ENCODE measurements around the gene ANO9. TPM values are rescaled to one million over a fixed set of nuclear protein-coding genes. Genes with fewer than 3 reads are reported as not detected.
A peak's percentile ranks its signal among the peaks of the same experiment; 100 is the strongest.

The ANO9 gene, protein sequence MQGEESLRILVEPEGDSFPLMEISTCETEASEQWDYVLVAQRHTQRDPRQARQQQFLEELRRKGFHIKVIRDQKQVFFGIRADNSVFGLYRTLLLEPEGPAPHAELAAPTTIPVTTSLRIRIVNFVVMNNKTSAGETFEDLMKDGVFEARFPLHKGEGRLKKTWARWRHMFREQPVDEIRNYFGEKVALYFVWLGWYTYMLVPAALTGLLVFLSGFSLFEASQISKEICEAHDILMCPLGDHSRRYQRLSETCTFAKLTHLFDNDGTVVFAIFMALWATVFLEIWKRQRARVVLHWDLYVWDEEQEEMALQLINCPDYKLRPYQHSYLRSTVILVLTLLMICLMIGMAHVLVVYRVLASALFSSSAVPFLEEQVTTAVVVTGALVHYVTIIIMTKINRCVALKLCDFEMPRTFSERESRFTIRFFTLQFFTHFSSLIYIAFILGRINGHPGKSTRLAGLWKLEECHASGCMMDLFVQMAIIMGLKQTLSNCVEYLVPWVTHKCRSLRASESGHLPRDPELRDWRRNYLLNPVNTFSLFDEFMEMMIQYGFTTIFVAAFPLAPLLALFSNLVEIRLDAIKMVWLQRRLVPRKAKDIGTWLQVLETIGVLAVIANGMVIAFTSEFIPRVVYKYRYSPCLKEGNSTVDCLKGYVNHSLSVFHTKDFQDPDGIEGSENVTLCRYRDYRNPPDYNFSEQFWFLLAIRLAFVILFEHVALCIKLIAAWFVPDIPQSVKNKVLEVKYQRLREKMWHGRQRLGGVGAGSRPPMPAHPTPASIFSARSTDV
- 4.9 TPM for polyA plus RNA-seq (2013)

DNA sequence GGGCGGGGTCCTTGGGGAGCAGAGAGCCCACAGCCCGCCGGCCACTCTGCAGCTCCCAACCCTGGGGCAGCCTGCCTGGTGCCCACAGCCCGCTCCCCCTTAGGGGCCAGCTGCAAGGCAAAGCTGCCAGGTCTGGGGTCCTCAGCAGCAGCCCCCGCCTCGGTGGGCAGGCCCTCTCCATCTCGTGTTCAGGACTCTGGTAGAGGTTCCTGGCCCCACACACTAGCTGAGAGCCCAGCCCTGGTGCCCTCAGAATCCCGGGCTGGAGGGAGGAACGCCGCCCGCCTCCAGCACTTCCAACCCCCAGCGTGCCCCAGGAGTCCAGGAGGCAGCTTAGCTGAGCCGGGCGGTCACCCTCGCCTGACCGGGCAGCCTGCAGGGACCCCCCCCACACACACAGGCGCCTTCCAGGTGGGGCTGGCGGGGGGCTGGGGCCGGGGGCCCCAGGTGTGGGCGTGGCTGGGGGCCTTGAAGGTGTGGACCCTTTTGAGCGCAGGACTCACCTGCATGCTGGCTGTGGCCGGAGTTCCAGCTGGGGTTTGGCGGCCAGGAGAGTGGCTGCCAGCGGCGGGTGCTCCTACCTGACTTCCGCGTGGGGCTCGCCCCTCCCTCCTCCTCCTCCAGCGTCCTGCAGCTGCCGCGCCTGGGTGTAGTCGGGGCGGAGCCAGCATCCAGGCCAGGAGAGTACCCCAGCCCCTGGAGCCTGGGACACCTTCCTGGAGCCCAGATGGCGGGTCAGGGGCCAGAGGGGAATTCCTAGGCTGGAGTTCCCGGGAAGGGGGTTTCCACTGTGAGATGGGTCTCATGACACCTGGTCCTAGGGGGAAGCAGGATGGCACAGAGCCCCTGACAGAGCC, at the start of gene ANO9:
Gene ANO9 (minus strand): TSS at position 594 of the 857 bp plus-strand sequence. CDS start 85 bp downstream, at position 509.
- peaks cover 0 to 6% (median 0%) of the 10 kb centered on the region in 5 experiments for H3K27me3 ChIP-seq (replicated peaks in 2 of 5; ENCODE audit: control insufficient read depth in 4 of 5, insufficient read depth in 5 of 5, low read length in 4 of 5)
- H3K4me1 ChIP-seq (ENCODE audit: control extremely low read depth in 1 of 4, control insufficient read depth in 4 of 4, insufficient read depth in 4 of 4, low read length in 3 of 4) = peaks cover 0 to 10% (median 6%) of the 10 kb centered on the region in 4 experiments
- no peak within 1 kb of the TSS for H3K27ac ChIP-seq (ENCODE audit: insufficient read depth in 1 of 2, low read depth in 1 of 2, low read length in 2 of 2, poor library complexity in 1 of 2, severe bottlenecking in 2 of 2)
- H3K9me3 ChIP-seq (ENCODE audit: control extremely low read depth in 1 of 5, control insufficient read depth in 4 of 5, insufficient read depth in 2 of 5, low read depth in 1 of 5, low read length in 4 of 5) = no peaks in the 10 kb centered on the region
- H3K4me3 ChIP-seq (ENCODE audit: control insufficient read depth in 1 of 7, extremely low read depth in 1 of 7, insufficient read depth in 4 of 7, low read depth in 2 of 7, low read length in 6 of 7) = peak within 1 kb of the TSS in 4 of 7 experiments; percentile 7 to 71 (median 22)
- CTCF ChIA-PET = interaction anchor here (0.8 to 1.5 kb wide), 2 partner anchors 15 to 60 kb away, joined by 3 read pairs; no protein-coding TSS in a partner anchor
- no peaks in the 10 kb centered on the region for H3K36me3 ChIP-seq (ENCODE audit: control insufficient read depth in 4 of 4, insufficient read depth in 4 of 4, low read length in 3 of 4)
- WGBS (ENCODE audit: insufficient coverage) = 21% methylated on average over 24 of the region's 35 CpGs
- POLR2A ChIA-PET = no interaction called here
- DNase-seq = peak; percentile 8 to 68 (median 67)

DNA sequence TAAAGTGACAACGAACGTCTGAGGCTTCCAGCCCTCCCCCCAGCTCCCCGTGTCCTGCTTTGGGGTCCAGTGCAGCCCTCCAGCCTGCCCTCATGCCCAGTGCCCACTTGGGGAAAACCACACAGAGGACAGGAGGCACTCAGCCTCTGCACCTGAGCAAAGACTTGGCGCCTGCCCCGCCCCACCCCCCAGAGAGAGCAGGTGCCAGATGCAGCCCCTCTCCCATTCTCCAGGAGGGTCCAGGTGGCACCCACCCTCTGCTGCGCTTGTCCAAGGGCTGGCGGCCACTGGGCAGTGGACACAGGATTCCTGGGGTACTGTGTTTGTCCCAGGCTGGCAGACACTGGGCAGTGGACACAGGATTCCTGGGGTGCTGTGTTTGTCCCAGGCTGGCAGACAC, 49.5 kb upstream of the ANO9 start:
- no peak overlapping the region for H3K4me3 ChIP-seq (ENCODE audit: control insufficient read depth in 1 of 7, extremely low read depth in 1 of 7, insufficient read depth in 4 of 7, low read depth in 2 of 7, low read length in 6 of 7)
- WGBS (ENCODE audit: insufficient coverage) = 97% methylated on average over 6 of the region's 7 CpGs
- no peaks in the 10 kb centered on the region for H3K4me1 ChIP-seq (ENCODE audit: control extremely low read depth in 1 of 4, control insufficient read depth in 4 of 4, insufficient read depth in 4 of 4, low read length in 3 of 4)
- H3K36me3 ChIP-seq (ENCODE audit: control insufficient read depth in 4 of 4, insufficient read depth in 4 of 4, low read length in 3 of 4) = peaks cover 2 to 61% (median 41%) of the 10 kb centered on the region in 4 experiments
- DNase-seq = no peak
- no peaks in the 10 kb centered on the region for H3K27me3 ChIP-seq (replicated peaks in 2 of 5; ENCODE audit: control insufficient read depth in 4 of 5, insufficient read depth in 5 of 5, low read length in 4 of 5)
- CTCF ChIA-PET = interaction anchor here (0.9 kb wide), 1 partner anchor 12 kb away, joined by 3 read pairs; no protein-coding TSS in a partner anchor
- H3K9me3 ChIP-seq (ENCODE audit: control extremely low read depth in 1 of 5, control insufficient read depth in 4 of 5, insufficient read depth in 2 of 5, low read depth in 1 of 5, low read length in 4 of 5) = no peaks in the 10 kb centered on the region
- POLR2A ChIA-PET = interaction anchor here (1.1 kb wide), 1 partner anchor 14 kb away, joined by 3 read pairs; no protein-coding TSS in a partner anchor
- no peak overlapping the region for H3K27ac ChIP-seq (ENCODE audit: insufficient read depth in 1 of 2, low read depth in 1 of 2, low read length in 2 of 2, poor library complexity in 1 of 2, severe bottlenecking in 2 of 2)

DNA sequence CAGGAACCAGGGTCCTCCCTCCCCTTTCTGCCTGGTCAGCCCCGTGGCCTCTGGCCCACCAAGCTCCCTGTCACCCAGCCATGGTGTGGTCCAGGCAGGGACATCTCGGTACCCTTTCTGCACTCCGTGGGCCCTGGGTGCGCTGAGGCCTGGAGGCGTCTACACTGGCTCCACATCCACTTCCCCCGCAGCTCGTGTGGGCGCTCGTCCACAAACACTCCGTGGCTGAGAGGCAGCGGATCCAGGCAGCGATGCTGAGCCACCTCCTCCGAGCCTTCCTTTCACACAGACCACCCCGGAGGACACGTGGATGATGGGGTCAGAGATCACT, 49.1 kb upstream of the ANO9 start:
- H3K4me1 ChIP-seq (ENCODE audit: control extremely low read depth in 1 of 4, control insufficient read depth in 4 of 4, insufficient read depth in 4 of 4, low read length in 3 of 4) = no peaks in the 10 kb centered on the region
- H3K9me3 ChIP-seq (ENCODE audit: control extremely low read depth in 1 of 5, control insufficient read depth in 4 of 5, insufficient read depth in 2 of 5, low read depth in 1 of 5, low read length in 4 of 5) = no peaks in the 10 kb centered on the region
- DNase-seq = no peak
- no peak overlapping the region for H3K27ac ChIP-seq (ENCODE audit: insufficient read depth in 1 of 2, low read depth in 1 of 2, low read length in 2 of 2, poor library complexity in 1 of 2, severe bottlenecking in 2 of 2)
- H3K4me3 ChIP-seq (ENCODE audit: control insufficient read depth in 1 of 7, extremely low read depth in 1 of 7, insufficient read depth in 4 of 7, low read depth in 2 of 7, low read length in 6 of 7) = no peak overlapping the region
- CTCF ChIA-PET = no interaction called here
- POLR2A ChIA-PET = interaction anchor here (1.1 kb wide), 1 partner anchor 15 kb away, joined by 3 read pairs; no protein-coding TSS in a partner anchor
- 97% methylated on average over 15 of the region's 15 CpGs for WGBS (ENCODE audit: insufficient coverage)
- no peaks in the 10 kb centered on the region for H3K27me3 ChIP-seq (replicated peaks in 2 of 5; ENCODE audit: control insufficient read depth in 4 of 5, insufficient read depth in 5 of 5, low read length in 4 of 5)
- peaks cover 2 to 58% (median 40%) of the 10 kb centered on the region in 4 experiments for H3K36me3 ChIP-seq (ENCODE audit: control insufficient read depth in 4 of 4, insufficient read depth in 4 of 4, low read length in 3 of 4)

DNA sequence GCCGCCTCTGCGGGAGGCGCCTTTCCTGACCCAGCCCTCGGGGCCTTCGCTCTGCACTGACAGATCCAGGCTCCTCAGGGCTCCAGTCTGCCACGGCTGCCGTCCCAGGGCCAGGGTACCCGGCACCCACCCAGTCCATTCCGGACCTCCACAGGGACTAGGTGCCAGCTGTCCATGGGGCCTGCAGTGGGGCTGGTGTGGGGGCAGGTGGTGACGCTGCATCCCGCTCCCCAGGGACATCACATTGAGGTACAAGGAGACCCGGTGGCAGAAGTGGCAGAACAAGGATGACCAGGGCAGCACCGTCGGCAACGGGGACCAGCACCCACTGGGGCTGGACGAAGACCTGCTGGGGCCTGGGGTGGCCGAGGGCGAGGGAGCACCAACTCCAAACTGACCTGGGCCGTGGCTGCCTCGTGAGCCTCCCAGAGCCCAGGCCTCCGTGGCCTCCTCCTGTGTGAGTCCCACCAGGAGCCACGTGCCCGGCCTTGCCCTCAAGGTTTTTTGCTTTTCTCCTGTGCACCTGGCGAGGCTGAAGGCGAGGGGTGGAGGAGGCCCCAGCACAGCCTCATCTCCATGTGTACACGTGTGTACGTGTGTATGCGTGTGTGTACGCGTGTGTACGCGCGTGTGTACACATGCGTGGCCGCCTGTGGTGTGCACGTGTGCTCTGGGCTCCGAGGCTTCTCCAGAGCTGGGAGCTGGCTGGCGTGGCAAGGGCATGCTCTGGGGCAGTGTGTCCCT, 48.5 kb upstream of the ANO9 start:
- Histone ChIP-seq H3K27ac (ENCODE audit: insufficient read depth in 1 of 2, low read depth in 1 of 2, low read length in 2 of 2, poor library complexity in 1 of 2, severe bottlenecking in 2 of 2) (no peak overlapping the region), H3K9me3 (ENCODE audit: control extremely low read depth in 1 of 5, control insufficient read depth in 4 of 5, insufficient read depth in 2 of 5, low read depth in 1 of 5, low read length in 4 of 5) (no peaks in the 10 kb centered on the region), H3K4me3 (ENCODE audit: control insufficient read depth in 1 of 7, extremely low read depth in 1 of 7, insufficient read depth in 4 of 7, low read depth in 2 of 7, low read length in 6 of 7) (no peak overlapping the region), H3K27me3 (replicated peaks in 2 of 5; ENCODE audit: control insufficient read depth in 4 of 5, insufficient read depth in 5 of 5, low read length in 4 of 5) (no peaks in the 10 kb centered on the region), H3K36me3 (ENCODE audit: control insufficient read depth in 4 of 4, insufficient read depth in 4 of 4, low read length in 3 of 4) (peaks cover 2 to 53% (median 36%) of the 10 kb centered on the region in 4 experiments), H3K4me1 (ENCODE audit: control extremely low read depth in 1 of 4, control insufficient read depth in 4 of 4, insufficient read depth in 4 of 4, low read length in 3 of 4) (no peaks in the 10 kb centered on the region)
- ChIA-PET CTCF (no interaction called here), POLR2A (interaction anchor here (1.1 kb wide), 1 partner anchor 15 kb away, joined by 3 read pairs; no protein-coding TSS in a partner anchor)
- WGBS (ENCODE audit: insufficient coverage) = 98% methylated on average over 32 of the region's 38 CpGs
- DNase-seq = no peak

DNA sequence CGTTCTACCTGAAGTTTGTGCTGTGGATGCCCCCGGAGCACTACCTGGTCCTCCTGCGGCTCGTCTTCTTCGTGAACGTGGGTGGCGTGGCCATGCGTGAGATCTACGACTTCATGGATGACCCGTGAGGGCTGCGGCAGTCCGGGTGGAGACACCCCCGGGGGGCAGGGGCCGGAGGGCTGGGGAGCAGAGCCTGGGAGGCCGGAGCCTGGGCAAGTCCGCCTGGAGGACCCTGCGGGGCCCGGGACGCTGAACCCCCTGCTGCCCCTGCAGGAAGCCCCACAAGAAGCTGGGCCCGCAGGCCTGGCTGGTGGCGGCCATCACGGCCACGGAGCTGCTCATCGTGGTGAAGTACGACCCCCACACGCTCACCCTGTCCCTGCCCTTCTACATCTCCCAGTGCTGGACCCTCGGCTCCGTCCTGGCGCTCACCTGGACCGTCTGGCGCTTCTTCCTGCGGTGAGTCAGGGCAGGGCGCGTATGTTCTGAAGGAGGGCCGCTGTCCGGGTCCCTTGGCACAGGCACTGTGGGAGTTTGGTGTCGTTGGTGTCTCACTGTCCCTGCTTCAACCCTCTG, 47.9 kb upstream of the ANO9 start:
- H3K4me1 ChIP-seq (ENCODE audit: control extremely low read depth in 1 of 4, control insufficient read depth in 4 of 4, insufficient read depth in 4 of 4, low read length in 3 of 4) = no peaks in the 10 kb centered on the region
- CTCF ChIA-PET = no interaction called here
- no peaks in the 10 kb centered on the region for H3K27me3 ChIP-seq (replicated peaks in 2 of 5; ENCODE audit: control insufficient read depth in 4 of 5, insufficient read depth in 5 of 5, low read length in 4 of 5)
- H3K36me3 ChIP-seq (ENCODE audit: control insufficient read depth in 4 of 4, insufficient read depth in 4 of 4, low read length in 3 of 4) = peaks cover 2 to 46% (median 29%) of the 10 kb centered on the region in 4 experiments
- H3K9me3 ChIP-seq (ENCODE audit: control extremely low read depth in 1 of 5, control insufficient read depth in 4 of 5, insufficient read depth in 2 of 5, low read depth in 1 of 5, low read length in 4 of 5) = no peaks in the 10 kb centered on the region
- no peak overlapping the region for H3K27ac ChIP-seq (ENCODE audit: insufficient read depth in 1 of 2, low read depth in 1 of 2, low read length in 2 of 2, poor library complexity in 1 of 2, severe bottlenecking in 2 of 2)
- no peak overlapping the region for H3K4me3 ChIP-seq (ENCODE audit: control insufficient read depth in 1 of 7, extremely low read depth in 1 of 7, insufficient read depth in 4 of 7, low read depth in 2 of 7, low read length in 6 of 7)
- no peak for DNase-seq
- POLR2A ChIA-PET = no interaction called here
- WGBS (ENCODE audit: insufficient coverage) = 96% methylated on average over 37 of the region's 37 CpGs

DNA sequence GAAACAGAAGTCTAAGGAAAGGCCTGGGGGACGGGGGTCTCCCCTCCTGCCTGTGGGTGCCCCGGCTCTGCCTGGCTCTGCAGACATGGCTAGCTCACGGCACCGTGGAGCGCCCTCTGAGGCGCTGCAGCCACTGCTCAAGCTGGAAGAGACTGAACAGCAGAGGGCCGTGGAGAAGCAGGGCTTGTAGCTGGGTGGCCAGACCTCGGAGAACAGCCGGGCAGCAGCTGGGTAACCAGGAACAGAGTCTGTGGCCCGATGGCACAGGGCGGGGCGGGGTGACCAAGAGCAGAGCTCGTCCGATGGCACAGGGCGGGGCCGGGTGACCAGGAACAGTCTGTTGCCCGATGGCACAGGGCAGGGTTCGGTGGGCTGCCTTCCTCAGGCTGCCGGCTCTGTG, 47.2 kb upstream of the ANO9 start:
- H3K27me3 ChIP-seq (replicated peaks in 2 of 5; ENCODE audit: control insufficient read depth in 4 of 5, insufficient read depth in 5 of 5, low read length in 4 of 5) = no peaks in the 10 kb centered on the region
- WGBS (ENCODE audit: insufficient coverage) = 98% methylated on average over 19 of the region's 19 CpGs

More for the DNA sequence above, 47.2 kb upstream of the ANO9 start:
- POLR2A ChIA-PET = no interaction called here
- H3K4me3 ChIP-seq (ENCODE audit: control insufficient read depth in 1 of 7, extremely low read depth in 1 of 7, insufficient read depth in 4 of 7, low read depth in 2 of 7, low read length in 6 of 7) = no peak overlapping the region
- no peak for DNase-seq
- H3K36me3 ChIP-seq (ENCODE audit: control insufficient read depth in 4 of 4, insufficient read depth in 4 of 4, low read length in 3 of 4) = peaks cover 2 to 39% (median 25%) of the 10 kb centered on the region in 4 experiments
- H3K27ac ChIP-seq (ENCODE audit: insufficient read depth in 1 of 2, low read depth in 1 of 2, low read length in 2 of 2, poor library complexity in 1 of 2, severe bottlenecking in 2 of 2) = no peak overlapping the region
- CTCF ChIA-PET = no interaction called here
- H3K4me1 ChIP-seq (ENCODE audit: control extremely low read depth in 1 of 4, control insufficient read depth in 4 of 4, insufficient read depth in 4 of 4, low read length in 3 of 4) = no peaks in the 10 kb centered on the region
- peaks cover 0 to 2% (median 0%) of the 10 kb centered on the region in 5 experiments for H3K9me3 ChIP-seq (ENCODE audit: control extremely low read depth in 1 of 5, control insufficient read depth in 4 of 5, insufficient read depth in 2 of 5, low read depth in 1 of 5, low read length in 4 of 5)

Data from common myeloid progenitor, CD34-positive (primary cell).